SJCRH30 (cell line): ENCODE data around the gene THRB. TPM values are rescaled to one million over a fixed set of nuclear protein-coding genes. Genes with fewer than 3 reads are reported as not detected.

Experiments used
- DNase-seq, 2 experiments: peaks; one replicate each; pipeline ENCODE4 v3.0.0-alpha.2; 2015 to 2020
- H3K27ac ChIP-seq: fragments of 250-450 bp; sonication (Bioruptor Pico); 2 replicates; pipeline ENCODE4 v1.5.1; 2020; ENCODE audit warnings: mild to moderate bottlenecking, moderate library complexity
- H3K27me3 ChIP-seq: fragments of 250-450 bp; sonication (Bioruptor Pico); 2 replicates; pipeline ENCODE4 v1.5.1; 2020; ENCODE audit warnings: mild to moderate bottlenecking, moderate library complexity
- H3K36me3 ChIP-seq: fragments of 250-450 bp; sonication (Bioruptor Pico); 2 replicates; pipeline ENCODE4 v1.5.1; 2020; ENCODE audit warnings: mild to moderate bottlenecking, moderate library complexity
- H3K4me1 ChIP-seq: fragments of 250-450 bp; sonication (Bioruptor Pico); 2 replicates; pipeline ENCODE4 v1.5.1; 2020; ENCODE audit warnings: mild to moderate bottlenecking, moderate library complexity
- H3K4me3 ChIP-seq: fragments of 250-450 bp; sonication (Bioruptor Pico); 2 replicates; pipeline ENCODE4 v1.5.1; 2020; ENCODE audit warnings: mild to moderate bottlenecking, moderate library complexity
- H3K9me3 ChIP-seq: fragments of 250-450 bp; sonication (Bioruptor Pico); replicated peaks from 2 replicates; pipeline ENCODE4 v1.5.1; 2020; ENCODE audit warnings: mild to moderate bottlenecking, moderate library complexity
- total RNA-seq: library from RNA; depleted of rRNA; stranded (reverse); fragments of >200 nt; shearing (Covaris generic); gene quantifications from 2 replicates; pipeline ENCODE4 v1.2.3, GENCODE V29; 2014

Gene THRB
- total RNA-seq, 1 experiment from 2014 or later, result not detected

DNA sequence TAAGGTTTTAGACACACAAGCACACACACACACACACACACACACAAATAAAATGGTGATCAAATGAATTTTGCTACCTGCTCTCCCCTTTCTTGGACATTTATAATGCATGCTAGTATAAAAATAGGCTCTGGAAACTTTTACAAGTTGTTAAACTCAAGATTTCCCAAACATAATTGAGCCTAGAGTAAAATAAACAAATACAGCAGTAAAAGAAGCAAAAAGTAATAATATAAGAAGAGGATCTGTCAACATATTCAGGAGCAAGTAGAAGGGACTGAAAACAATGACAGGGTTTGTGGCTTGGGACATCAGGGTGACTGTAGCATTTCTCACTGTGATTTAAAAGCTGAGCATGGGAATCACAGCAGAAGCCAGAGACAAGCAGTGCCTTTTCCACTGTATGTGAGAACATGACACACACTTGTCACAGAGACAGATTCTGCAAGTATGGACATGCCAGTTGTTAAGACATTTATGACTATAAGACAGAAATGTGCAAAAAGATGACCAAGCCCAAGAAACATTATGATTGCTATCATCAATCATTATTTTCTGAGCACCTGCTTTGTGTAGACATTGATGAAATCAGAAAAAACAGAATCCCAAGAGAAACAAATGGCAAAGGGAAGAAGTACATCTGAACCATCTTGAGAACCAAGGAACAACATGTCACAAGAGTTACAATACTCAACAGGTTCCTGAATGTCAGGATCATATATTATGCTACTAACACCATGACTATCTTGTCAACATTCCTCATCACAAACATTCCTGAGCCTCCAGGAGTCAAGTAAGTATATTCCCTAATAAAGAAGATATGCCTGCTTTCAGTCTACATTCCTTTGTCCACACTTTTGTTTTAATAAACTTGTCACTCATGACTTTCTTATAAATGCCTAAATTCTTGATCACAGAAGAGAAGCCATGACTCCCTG is 7.1 kb downstream of the THRB start:
- no peaks in the 10 kb centered on the region for H3K27me3 ChIP-seq
- no peak for DNase-seq
- no peaks in the 10 kb centered on the region for H3K36me3 ChIP-seq
- no peak overlapping the region for H3K27ac ChIP-seq
- H3K4me3 ChIP-seq, result no peak overlapping the region
- H3K9me3 ChIP-seq, result no peaks in the 10 kb centered on the region
- no peaks in the 10 kb centered on the region for H3K4me1 ChIP-seq

DNA sequence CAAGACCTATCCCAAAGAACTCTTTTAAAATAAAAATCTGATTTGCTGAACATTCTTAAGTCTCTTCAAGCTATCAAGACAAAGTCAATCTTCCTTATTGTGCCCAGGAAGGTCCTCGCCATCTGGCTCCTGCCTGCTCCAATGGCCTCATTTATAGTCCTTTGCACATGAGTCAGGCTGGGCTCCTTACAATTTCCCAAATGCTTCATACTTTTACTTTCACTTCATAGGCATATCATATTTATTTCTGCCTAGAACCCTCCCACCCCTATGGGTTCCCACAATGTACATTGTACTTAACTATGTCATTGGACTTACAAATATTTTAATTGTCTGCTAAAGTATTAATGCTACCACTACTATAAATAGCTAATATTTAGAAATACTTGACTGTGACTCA is 9.1 kb downstream of the THRB start:
- Histone ChIP-seq H3K9me3 (no peaks in the 10 kb centered on the region), H3K4me3 (no peak overlapping the region), H3K4me1 (no peaks in the 10 kb centered on the region), H3K27ac (no peak overlapping the region), H3K36me3 (no peaks in the 10 kb centered on the region), H3K27me3 (no peaks in the 10 kb centered on the region)
- no peak for DNase-seq

DNA sequence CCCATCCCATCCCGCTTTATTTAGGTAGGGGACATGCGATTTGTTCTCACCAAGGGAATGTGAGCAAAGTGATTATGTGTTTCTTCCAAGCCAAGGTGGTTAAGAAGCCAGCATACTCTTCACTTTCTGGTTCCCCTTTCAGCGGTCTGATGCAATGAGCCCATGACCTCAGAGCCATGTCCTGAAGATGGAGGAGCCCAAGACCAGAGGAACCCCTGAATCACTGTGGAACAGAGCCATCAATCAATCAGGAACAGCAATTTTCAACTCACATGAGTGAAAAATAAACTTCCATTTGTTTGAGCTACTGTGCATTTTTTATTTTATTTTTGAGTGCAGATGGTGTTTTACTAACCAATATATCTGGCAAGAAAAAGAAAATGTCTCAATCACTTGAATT is 10.8 kb downstream of the THRB start:
- Histone ChIP-seq H3K4me1 (no peaks in the 10 kb centered on the region), H3K9me3 (no peaks in the 10 kb centered on the region), H3K4me3 (no peak overlapping the region), H3K36me3 (no peaks in the 10 kb centered on the region), H3K27ac (no peak overlapping the region), H3K27me3 (no peaks in the 10 kb centered on the region)
- no peak for DNase-seq

DNA sequence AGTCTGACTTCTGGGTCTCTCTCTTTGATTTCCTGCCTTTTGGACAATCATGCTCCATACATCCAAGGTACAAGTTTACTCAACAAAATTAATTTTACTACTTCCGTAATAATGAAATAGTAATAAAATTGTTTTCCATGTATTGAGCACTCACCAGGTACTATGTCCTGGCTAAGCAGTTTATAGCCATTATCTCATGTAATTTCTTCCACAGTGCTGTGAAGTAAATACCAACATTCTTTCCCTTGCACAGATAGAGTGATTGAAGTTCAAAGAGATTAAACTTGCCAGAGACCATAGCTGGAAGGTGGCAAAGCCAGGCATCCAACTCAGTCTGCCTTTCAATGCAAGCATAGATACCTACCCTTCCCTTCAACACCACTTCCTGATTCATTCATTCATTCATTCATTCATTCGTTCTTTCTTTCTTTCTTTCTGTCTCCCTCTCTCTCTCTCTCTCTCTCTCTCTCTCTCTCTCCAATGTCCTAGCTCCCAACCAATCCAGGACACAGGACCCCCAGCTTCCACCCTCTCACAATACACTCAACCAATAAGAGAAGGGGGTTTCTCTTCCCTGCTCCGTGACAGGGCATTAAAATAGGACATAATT is 12.4 kb downstream of the THRB start:
- Histone ChIP-seq H3K27ac (no peak overlapping the region), H3K4me3 (no peak overlapping the region), H3K4me1 (no peaks in the 10 kb centered on the region), H3K27me3 (no peaks in the 10 kb centered on the region), H3K36me3 (no peaks in the 10 kb centered on the region), H3K9me3 (no peaks in the 10 kb centered on the region)
- DNase-seq, result no peak

DNA sequence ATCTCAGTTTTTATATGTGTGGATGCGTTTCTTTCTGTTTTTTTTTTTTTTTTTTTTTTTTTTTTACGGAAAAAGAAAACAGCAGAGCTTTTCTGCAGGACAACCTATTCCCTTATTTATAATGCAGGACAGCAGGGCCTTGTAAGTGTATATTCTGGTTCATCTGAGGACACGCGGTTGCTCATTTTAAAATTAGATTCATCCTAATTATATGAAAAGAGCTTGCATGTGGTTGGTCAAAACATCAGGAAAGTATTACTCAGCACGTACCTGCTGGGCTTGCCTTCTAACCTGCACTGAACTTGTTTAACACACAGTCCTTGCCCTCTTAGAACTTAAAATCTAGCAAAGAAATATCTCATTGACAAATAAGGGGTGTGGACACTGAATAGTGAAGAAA is 13.5 kb downstream of the THRB start:
- no peak for DNase-seq
- Histone ChIP-seq H3K9me3 (no peaks in the 10 kb centered on the region), H3K4me1 (no peaks in the 10 kb centered on the region), H3K27me3 (no peaks in the 10 kb centered on the region), H3K4me3 (no peak overlapping the region), H3K36me3 (no peaks in the 10 kb centered on the region), H3K27ac (no peak overlapping the region)

DNA sequence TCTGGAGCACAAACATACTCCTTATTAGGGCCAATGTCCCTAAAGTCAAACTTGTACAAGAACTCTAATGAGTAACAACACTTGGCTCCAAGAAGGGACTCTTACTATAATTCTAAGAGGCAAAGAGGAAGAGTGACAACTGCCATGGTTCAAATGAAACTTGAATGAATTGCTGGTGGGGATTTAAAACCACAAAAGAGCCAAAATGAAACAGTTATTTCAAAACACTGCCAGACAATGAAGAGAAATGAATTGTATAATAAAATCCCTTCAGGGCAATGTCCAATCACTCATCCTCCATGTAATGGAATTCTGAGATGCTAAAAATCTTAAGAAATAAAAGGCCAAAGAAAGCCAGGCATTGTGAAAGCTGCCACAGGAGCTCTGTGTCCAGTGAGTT is 14.2 kb downstream of the THRB start:
- no peaks in the 10 kb centered on the region for H3K4me1 ChIP-seq
- no peaks in the 10 kb centered on the region for H3K36me3 ChIP-seq
- no peaks in the 10 kb centered on the region for H3K27me3 ChIP-seq
- no peak for DNase-seq
- H3K9me3 ChIP-seq, result no peaks in the 10 kb centered on the region
- H3K27ac ChIP-seq, result no peak overlapping the region
- H3K4me3 ChIP-seq, result no peak overlapping the region

DNA sequence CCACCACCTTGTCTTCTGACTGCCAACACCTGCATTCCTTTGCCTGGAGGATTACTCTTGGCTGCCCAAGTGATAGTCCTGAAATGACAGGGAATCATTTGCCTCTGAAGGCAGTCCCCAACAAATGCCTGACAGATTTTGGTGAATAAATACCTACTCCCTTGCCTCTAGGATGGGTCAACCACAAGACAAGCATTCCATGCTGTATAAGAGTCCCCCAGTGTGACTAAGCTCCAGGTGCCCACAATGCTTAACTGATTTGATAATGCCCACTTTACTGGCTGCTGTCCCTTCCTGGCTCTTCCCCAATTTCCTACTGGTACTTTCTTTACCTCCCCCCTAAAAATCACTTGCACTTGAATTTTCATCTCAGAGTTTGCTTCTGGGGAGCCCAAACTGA is 14.8 kb downstream of the THRB start:
- DNase-seq, result no peak

DNA sequence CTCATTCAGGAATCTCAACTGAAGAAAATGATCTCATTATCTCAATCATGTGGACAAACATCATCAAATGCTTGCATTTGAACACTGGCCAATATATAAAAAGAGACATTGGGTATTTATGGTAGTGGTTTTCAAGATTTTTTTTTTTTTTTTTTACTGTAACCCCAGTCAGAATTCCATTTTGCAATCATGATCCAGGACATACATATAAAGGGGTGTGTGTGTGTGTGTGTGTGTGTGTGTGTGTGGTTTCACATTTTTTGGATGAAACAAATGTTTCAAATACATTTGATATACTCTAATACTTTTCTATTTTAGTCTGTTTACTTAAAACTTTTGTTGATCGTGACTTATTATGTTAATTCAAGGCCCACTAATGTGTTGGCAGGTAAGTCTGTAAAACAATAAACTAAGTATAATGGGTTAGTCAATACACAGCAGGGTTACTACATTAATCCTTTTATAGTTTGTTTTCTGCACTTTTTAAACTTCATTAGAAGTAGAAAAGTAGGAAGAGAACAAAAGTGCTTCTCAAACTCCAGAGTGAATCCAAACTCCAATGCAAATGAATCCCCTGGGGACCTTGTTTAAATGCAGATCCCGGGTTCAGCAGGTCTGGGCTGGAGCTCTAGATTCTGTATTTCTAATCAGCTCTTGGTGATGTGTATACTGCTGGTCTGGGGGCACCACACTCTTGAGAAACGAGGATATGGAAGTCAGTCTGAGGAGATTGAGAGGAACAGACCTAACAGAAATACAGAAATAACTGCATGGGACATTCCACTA is 17.6 kb downstream of the THRB start:
- DNase-seq, result no peak
- Histone ChIP-seq H3K36me3 (no peaks in the 10 kb centered on the region), H3K4me3 (no peak overlapping the region), H3K9me3 (no peaks in the 10 kb centered on the region), H3K27me3 (no peaks in the 10 kb centered on the region), H3K4me1 (no peaks in the 10 kb centered on the region), H3K27ac (no peak overlapping the region)

More for the DNA sequence above, 14.8 kb downstream of the THRB start:
- Histone ChIP-seq H3K27me3 (no peaks in the 10 kb centered on the region), H3K4me3 (no peak overlapping the region), H3K27ac (no peak overlapping the region), H3K9me3 (no peaks in the 10 kb centered on the region), H3K4me1 (no peaks in the 10 kb centered on the region), H3K36me3 (no peaks in the 10 kb centered on the region)

DNA sequence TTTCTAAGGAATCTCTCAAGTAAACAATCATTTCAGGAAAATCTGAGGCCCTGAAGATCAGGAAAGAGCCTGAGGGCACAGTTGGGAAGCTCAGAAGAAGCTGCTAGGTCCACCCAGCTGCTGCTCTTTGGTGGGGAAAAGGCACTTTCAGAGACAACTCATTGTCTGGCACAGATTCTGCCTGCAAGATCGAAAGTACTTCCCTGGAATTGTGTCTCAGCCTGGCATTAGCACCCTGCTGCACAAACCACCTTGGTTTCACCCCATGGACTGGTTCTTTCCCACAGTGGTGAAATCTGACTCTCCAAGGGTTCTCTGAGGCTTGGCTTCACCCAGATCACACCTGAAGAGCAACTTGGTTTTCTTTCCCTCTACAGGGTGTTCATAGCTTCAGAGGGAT is 18.7 kb downstream of the THRB start:
- DNase-seq, result peak in 1 of 2 experiments; percentile 20
- no peaks in the 10 kb centered on the region for H3K27me3 ChIP-seq
- H3K4me1 ChIP-seq, result no peaks in the 10 kb centered on the region
- H3K36me3 ChIP-seq, result no peaks in the 10 kb centered on the region
- no peak overlapping the region for H3K4me3 ChIP-seq
- H3K9me3 ChIP-seq, result no peaks in the 10 kb centered on the region
- H3K27ac ChIP-seq, result no peak overlapping the region

DNA sequence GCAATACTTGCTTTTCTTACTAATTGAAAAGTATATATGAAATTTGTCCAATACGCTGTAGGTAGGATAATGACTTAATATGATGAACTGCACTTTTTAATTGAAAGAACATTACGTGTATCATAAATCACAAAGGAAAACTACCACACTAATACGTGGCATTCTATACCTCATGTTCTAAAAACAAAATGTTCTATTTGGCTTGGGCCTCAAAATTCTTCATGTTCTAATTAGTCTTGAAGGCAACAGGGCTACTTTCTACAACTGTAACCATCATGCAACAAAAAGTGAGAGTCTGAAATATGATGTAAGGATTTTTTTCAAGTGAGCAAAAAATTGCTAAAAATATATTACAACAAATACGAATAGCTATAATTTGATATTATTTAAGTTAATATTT is 19.8 kb downstream of the THRB start:
- no peaks in the 10 kb centered on the region for H3K36me3 ChIP-seq
- no peaks in the 10 kb centered on the region for H3K4me1 ChIP-seq
- no peaks in the 10 kb centered on the region for H3K9me3 ChIP-seq
- H3K27me3 ChIP-seq, result no peaks in the 10 kb centered on the region
- no peak overlapping the region for H3K4me3 ChIP-seq
- DNase-seq, result no peak
- no peak overlapping the region for H3K27ac ChIP-seq

DNA sequence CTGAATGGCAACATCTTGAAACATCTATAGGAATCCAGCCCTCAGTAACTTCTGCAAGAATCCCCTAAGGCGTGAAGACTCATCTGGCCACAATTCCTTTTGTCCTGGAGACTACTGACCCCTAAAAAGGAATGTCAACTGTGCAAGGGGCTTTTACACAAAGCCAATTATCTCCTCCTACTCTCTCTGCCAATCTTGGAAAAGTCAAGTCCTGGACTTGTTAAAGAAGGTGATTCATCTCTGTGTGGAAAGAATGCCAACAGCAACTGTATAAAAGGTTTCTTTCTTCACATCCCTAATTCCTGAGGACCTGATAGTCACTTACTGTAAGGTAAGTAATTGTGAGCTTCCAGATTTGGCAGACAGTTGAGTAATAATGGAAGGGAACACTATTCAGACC is 22.3 kb downstream of the THRB start:
- Histone ChIP-seq H3K27ac (no peak overlapping the region), H3K4me1 (no peaks in the 10 kb centered on the region), H3K27me3 (no peaks in the 10 kb centered on the region), H3K9me3 (no peaks in the 10 kb centered on the region), H3K36me3 (no peaks in the 10 kb centered on the region), H3K4me3 (no peak overlapping the region)
- DNase-seq, result no peak

DNA sequence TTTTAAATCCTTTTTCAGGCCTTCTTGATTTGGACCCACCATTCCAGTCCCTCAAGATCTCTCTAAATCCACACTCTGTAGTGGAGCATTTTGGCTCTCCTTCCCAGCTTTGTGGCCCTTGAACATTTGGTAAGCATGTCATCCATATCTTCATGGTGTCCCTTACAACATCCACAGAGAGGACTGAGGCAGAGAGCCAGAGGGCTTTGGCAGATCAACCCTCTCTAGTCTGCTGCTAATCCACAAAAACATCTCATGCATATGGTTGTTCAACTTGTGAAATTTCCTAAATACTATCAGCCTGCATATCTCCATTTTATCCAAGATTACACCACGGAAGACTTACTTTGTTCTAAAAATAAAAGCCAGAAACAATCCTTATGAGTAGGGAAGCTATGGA is 23.2 kb downstream of the THRB start:
- no peak for DNase-seq
- Histone ChIP-seq H3K9me3 (no peaks in the 10 kb centered on the region), H3K36me3 (no peaks in the 10 kb centered on the region), H3K27ac (no peak overlapping the region), H3K4me1 (no peaks in the 10 kb centered on the region), H3K4me3 (no peak overlapping the region), H3K27me3 (no peaks in the 10 kb centered on the region)

DNA sequence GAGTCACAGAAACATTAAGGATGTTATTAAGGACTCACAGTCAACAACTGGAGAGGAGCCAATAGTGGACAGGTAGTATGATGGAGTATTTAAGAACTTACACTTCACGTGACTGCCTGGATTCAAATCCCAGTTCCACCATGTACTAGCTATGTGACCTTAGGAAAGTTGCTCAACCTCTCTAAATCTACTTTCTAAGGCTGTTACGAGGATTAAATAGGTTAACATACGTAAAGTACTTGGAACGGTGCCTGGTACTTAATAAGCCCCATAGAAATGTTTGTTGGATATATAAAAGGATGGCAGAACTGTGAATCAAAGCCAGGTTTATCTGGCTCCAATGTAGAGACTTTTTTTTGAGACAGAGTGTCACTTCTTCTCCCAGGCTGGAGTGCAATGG is 24.4 kb downstream of the THRB start:
- DNase-seq, result no peak
- no peaks in the 10 kb centered on the region for H3K36me3 ChIP-seq

DNA sequence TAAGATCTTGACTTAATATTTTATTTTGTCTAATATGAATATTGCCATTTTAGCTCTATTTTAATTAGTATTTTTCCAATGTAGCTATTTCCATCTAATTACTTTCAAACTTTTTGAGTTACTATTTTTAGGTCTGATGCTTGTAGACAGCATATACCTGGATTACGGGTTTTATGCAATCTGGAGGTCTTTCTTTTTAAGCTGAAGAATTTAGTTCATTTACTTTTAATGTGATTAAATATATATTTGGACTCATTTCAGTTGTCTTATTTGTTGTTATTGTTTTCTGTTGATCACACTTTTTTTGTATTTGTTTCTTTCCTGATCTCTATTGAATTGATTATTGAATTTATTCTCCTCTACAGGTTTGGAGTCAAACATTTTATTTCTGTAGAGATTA is 30.3 kb downstream of the THRB start:
- H3K4me1 ChIP-seq, result no peaks in the 10 kb centered on the region
- H3K27ac ChIP-seq, result no peak overlapping the region
- H3K9me3 ChIP-seq, result 0 out of 2 replicates have a peak, but pooled peaks cover 3% of the 10 kb centered on the region
- H3K4me3 ChIP-seq, result no peak overlapping the region
- no peaks in the 10 kb centered on the region for H3K27me3 ChIP-seq
- no peak for DNase-seq
- no peaks in the 10 kb centered on the region for H3K36me3 ChIP-seq

More for the DNA sequence above, 24.4 kb downstream of the THRB start:
- H3K4me1 ChIP-seq, result no peaks in the 10 kb centered on the region
- H3K9me3 ChIP-seq, result no peaks in the 10 kb centered on the region
- no peak overlapping the region for H3K27ac ChIP-seq
- H3K27me3 ChIP-seq, result no peaks in the 10 kb centered on the region
- H3K4me3 ChIP-seq, result no peak overlapping the region

DNA sequence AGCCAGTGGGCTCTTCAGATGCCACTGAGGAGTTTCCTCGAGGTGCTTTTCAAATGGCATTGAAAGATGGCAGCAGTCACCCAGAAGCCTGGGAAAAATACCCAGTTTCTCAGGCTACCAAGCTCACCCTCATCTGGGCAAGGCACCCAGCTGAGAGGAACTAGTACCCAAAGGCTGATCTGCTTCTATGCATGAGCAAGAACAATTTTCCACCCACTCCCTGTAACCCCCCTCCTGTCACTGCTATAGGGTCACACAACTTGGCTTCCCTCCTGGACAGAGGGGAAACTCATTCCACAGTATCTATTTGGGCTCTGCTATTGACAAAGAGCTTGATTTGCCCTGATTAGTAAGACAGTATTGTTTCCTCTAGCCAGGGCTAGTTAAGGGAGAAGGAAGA is 31.9 kb downstream of the THRB start:
- 0 out of 2 replicates have a peak, but pooled peaks cover 3% of the 10 kb centered on the region for H3K9me3 ChIP-seq
- DNase-seq, result no peak

More for the DNA sequence above, 31.9 kb downstream of the THRB start:
- Histone ChIP-seq H3K4me3 (no peak overlapping the region), H3K4me1 (no peaks in the 10 kb centered on the region), H3K27me3 (no peaks in the 10 kb centered on the region), H3K27ac (no peak overlapping the region), H3K36me3 (no peaks in the 10 kb centered on the region)
